Measurements from ENCODE around the gene NEURL1. TPM values are rescaled to one million over a fixed set of nuclear protein-coding genes. Genes with fewer than 3 reads are reported as not detected.
"Not testable (repeated sequence)": the region's sequence is repeated elsewhere in the genome, so short reads cannot be mapped to it uniquely, and the experiment has no call there.

NEURL1 gene
- total RNA-seq, 2 donors from 2014 or later, result 2.5 to 3.5 TPM

DNA sequence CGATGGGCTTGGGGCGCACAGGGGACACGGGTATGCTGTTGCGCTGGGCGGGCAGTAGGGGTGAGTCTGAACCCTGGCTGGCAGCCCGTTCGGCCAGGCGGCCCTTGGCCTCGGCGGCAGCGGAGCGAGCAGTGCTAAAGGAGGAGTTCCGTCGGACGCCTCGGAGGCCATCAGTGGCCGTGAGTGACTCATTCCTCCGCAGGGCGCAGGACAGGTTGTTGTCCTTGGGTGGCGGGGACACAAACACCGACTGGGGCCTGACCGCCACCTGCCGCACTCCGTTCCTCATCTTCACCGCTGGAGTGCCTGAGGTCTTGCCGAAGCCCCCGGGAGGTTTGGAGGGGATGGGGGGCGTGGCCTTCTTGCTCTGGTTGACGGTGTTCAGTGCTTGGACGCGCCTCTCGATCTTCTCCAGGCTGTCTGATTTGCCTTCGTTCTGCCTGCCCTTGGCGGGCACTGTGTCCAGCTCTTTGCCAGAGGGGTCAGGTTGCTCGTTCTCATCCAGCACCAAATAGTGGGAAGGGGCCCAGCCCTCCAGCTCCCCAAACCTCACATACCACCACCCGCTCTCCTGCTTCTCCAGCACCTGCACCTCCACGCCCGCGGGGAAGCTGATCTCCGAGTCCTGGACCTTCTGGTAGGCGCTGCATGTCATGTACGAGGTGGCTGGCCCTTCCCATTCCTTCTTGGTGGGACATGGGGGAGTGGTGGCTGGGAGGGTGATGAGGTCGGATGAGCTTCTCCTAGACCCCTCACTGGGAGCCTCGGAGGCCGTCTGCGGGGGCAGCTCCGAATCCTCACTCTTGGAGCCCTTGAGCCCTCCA lies 108.7 kb downstream of the NEURL1 start:
- Mint-ChIP-seq H3K27me3 (ENCODE audit: low read depth) (no peaks in the 10 kb centered on the region), H3K4me3 (no peak overlapping the region), H3K9me3 (no peaks in the 10 kb centered on the region), H3K4me1 (ENCODE audit: low read depth) (no peaks in the 10 kb centered on the region), H3K36me3 (ENCODE audit: insufficient read depth in 2 of 2) (peaks cover 0 to 5% of the 10 kb centered on the region in 2 donors), H3K27ac (no peak overlapping the region)
- ATAC-seq (replicated peaks in 1 of 2) (no peak), DNase-seq (no peak)

DNA sequence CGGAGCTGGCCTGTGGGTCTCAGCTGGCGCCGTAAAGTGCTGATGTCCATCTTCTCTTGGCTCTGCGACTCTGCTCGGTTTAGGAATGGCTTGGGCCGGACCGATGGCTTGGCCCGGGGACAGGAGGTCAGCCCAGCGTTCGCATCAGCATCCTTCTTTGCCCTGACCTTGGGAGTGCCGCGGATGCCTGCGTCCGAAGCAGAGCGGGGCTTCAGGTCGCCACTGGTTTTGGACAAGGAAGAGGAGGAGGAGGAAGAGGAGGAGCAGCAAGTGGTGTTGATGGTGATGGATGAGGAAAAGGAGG lies 109.3 kb downstream of the NEURL1 start:
- no peak for DNase-seq
- Mint-ChIP-seq H3K27ac (no peak overlapping the region), H3K27me3 (ENCODE audit: low read depth) (no peaks in the 10 kb centered on the region), H3K36me3 (ENCODE audit: insufficient read depth in 2 of 2) (peaks cover 0 to 5% of the 10 kb centered on the region in 2 donors), H3K4me1 (ENCODE audit: low read depth) (no peaks in the 10 kb centered on the region), H3K4me3 (no peak overlapping the region), H3K9me3 (no peaks in the 10 kb centered on the region)
- no peak for ATAC-seq (replicated peaks in 1 of 2)

DNA sequence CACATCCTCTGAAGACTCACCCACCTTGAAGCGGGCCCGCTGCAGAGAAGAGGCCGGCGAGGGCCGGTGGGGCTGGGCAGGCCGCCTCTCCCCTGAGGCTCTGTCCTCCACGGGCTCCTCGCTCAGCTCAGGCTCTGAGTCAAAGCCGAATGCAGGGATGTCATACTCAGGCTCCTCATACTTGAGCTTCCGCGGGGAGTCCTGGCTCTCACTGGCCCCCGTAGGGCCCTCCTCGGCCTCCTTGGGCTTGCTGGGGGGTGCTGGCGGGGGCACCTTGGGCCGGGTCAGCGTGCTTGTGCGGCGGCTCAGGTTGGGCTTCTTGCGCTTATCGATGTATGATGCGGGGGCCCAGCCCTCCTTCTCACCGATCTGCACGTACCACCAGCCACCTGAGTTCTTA lies 109.9 kb downstream of the NEURL1 start:
- ATAC-seq (replicated peaks in 1 of 2) (no peak), DNase-seq (no peak)
- Mint-ChIP-seq H3K4me1 (ENCODE audit: low read depth) (no peaks in the 10 kb centered on the region), H3K27me3 (ENCODE audit: low read depth) (no peaks in the 10 kb centered on the region), H3K9me3 (no peaks in the 10 kb centered on the region), H3K27ac (no peak overlapping the region), H3K4me3 (no peak overlapping the region), H3K36me3 (ENCODE audit: insufficient read depth in 2 of 2) (peaks cover 0 to 5% of the 10 kb centered on the region in 2 donors)

DNA sequence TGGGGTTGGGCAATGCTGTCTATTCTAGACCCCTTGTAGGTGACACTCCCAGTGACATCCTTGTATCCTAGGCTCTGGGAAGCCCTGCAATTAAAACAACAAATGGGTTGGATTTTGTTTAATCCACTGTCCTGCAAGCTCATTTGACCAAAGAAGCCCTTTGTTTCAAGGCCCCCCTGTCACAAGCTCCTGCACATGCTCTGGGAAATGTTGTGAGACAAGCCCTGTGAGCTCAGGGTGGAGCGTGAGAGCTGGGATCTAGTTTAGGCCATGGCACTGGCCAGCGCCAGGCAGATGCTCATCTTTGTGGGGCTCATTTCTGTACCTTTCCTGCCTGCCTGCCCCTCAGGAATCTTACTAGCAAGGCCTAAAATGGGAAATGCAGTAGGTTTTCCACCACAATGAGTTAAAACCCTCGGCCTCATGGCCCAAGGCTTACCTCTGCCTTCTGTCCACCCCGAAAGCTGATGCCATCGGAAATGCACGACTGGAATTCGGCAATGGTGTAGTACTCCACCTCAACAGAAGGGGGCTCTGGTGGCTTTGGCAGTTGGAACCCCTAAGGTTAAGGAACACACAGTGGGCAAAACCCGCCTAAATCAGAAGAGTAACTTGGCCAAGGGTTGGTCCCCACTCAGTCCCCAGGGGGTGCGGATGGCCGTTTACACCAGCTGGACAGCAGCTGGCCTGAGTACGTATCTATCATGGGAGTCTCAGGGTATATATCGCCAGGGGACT lies 112.0 kb downstream of the NEURL1 start:
- ATAC-seq (replicated peaks in 1 of 2) (no peak), DNase-seq (peak; percentile 37 to 49)
- H3K27me3 Mint-ChIP-seq (ENCODE audit: low read depth), result no peaks in the 10 kb centered on the region
- H3K36me3 Mint-ChIP-seq (ENCODE audit: insufficient read depth in 2 of 2), result peaks cover 0 to 5% of the 10 kb centered on the region in 2 donors
- no peaks in the 10 kb centered on the region for H3K4me1 Mint-ChIP-seq (ENCODE audit: low read depth)
- H3K9me3 Mint-ChIP-seq, result no peaks in the 10 kb centered on the region
- no peak overlapping the region for H3K4me3 Mint-ChIP-seq
- no peak overlapping the region for H3K27ac Mint-ChIP-seq

DNA sequence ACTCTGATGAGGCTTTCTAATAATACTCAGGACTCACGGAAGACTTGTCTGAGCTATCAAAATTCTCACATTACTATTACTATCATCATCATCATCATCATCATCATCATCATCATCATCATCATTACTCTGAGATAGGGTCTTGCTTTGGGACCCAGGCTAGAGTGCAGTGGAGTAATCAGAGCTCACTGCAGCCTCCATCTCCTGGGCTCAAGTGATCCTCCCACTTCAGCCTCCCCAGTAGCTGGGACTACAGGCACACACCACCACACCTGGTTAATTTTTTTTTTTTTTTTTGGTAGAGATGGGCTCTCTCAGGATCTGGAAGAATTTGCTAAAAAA lies 112.6 kb downstream of the NEURL1 start:
- ATAC-seq (replicated peaks in 1 of 2); H3K36me3 Mint-ChIP-seq (ENCODE audit: insufficient read depth in 2 of 2); H3K27me3 Mint-ChIP-seq (ENCODE audit: low read depth); H3K9me3 Mint-ChIP-seq; H3K4me1 Mint-ChIP-seq (ENCODE audit: low read depth); DNase-seq; H3K4me3 Mint-ChIP-seq; H3K27ac Mint-ChIP-seq: not testable (repeated sequence)

DNA sequence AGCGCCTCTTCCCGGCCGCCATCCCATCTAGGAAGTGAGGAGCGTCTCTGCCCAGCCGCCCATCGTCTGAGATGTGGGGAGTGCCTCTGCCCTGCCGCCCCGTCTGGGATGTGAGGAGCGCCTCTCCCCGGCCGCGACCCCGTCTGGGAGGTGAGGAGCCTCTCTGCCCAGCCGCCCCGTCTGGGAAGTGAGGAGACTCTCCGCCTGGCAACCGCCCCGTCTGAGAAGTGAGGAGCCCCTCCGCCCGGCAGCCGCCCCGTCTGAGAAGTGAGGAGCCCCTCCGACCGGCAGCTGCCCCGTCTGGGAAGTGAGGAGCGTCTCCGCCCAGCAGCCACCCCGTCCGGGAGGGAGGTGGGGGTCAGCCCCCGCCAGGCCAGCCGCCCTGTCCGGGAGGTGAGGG lies 113.5 kb downstream of the NEURL1 start:
- not testable (repeated sequence) for DNase-seq; ATAC-seq (replicated peaks in 1 of 2); H3K4me1 Mint-ChIP-seq (ENCODE audit: low read depth); H3K27me3 Mint-ChIP-seq (ENCODE audit: low read depth); H3K9me3 Mint-ChIP-seq; H3K36me3 Mint-ChIP-seq (ENCODE audit: insufficient read depth in 2 of 2); H3K27ac Mint-ChIP-seq; H3K4me3 Mint-ChIP-seq

DNA sequence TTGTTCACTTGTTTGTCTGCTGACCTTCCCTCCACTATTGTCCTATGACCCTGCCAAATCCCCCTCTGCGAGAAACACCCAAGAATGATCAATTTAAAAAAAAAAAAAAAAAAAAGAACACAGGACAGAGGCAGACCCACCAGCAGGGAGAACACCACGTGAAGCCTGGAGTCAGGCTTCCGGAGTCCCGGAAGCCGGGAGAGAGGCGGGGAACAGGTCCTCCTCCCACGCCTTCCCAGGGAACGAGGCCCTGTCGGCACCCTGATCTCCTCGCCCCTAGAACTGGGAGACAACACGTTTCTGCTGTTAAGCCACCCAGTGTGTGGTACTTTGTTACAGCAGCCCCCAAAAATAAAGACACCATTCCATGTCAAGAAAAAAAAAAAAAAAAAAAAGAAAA lies 114.6 kb downstream of the NEURL1 start:
- DNase-seq; H3K4me3 Mint-ChIP-seq; H3K9me3 Mint-ChIP-seq; H3K36me3 Mint-ChIP-seq (ENCODE audit: insufficient read depth in 2 of 2); H3K4me1 Mint-ChIP-seq (ENCODE audit: low read depth); H3K27ac Mint-ChIP-seq; H3K27me3 Mint-ChIP-seq (ENCODE audit: low read depth); ATAC-seq (replicated peaks in 1 of 2): not testable (repeated sequence)

DNA sequence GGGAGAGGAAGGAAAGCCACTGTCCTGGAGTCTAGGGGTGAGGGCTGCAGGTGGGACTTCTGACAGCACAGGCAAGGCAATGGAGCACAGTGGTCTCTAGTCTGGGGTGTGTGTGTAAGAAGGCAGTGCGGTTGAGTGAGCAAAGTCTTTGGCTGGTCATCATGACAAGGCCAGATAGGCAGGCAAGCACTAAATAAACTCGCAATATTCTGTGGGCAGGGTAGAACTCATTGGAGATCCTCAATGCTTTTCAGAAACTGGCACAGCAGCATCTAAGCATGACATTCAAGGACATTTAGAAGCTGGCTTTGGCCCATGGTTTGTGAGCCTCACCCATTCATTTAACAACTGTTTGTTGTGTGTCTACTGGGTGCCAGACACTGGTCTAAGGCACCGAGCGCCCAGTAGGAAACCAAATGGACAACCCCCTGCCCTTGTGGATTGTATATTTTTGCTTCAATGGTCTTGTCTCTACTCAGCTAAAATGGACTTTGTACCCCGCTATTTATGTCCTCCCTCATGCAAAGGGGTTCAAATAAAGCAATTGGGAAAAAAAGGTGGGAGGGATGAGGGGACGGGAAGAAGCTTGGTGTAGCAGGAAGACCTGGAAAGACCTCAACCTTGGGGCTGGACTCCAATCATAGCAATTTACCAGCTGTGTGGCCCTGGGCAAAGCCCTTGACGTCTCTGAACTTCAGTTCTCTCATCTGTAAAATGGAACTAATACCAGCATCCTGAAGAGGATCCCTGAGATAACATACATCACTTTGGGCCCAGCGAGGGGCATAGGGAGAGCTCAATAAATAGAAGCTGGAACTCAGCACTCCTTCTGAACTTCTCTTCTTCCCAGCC lies 116.0 kb downstream of the NEURL1 start:
- ATAC-seq (replicated peaks in 1 of 2) (no peak), DNase-seq (no peak)
- H3K4me3 Mint-ChIP-seq, result no peak overlapping the region
- peaks cover 0 to 5% of the 10 kb centered on the region in 2 donors for H3K36me3 Mint-ChIP-seq (ENCODE audit: insufficient read depth in 2 of 2)
- H3K4me1 Mint-ChIP-seq (ENCODE audit: low read depth), result no peaks in the 10 kb centered on the region
- no peak overlapping the region for H3K27ac Mint-ChIP-seq
- H3K27me3 Mint-ChIP-seq (ENCODE audit: low read depth), result no peaks in the 10 kb centered on the region
- H3K9me3 Mint-ChIP-seq, result no peaks in the 10 kb centered on the region

DNA sequence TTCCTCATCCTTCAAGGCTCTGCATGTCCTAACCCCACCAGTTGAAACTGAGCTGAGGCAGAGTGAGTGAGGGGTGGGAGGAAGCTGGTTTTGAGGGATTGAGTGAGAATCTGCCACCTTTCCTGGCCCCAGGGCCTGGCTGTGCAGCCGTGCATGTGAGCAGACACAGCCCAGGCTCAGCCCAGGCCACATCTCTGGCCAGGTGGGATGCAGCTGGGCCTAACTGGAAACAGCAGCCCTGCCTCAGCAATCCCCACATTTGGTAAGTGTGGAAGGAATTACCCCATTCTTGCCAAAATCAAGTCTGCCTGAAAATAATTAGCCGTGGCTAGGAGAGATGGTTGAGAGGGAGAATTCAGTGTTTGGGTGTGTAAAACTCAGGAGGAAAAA lies 116.6 kb downstream of the NEURL1 start:
- ATAC-seq (replicated peaks in 1 of 2), result no peak

DNA sequence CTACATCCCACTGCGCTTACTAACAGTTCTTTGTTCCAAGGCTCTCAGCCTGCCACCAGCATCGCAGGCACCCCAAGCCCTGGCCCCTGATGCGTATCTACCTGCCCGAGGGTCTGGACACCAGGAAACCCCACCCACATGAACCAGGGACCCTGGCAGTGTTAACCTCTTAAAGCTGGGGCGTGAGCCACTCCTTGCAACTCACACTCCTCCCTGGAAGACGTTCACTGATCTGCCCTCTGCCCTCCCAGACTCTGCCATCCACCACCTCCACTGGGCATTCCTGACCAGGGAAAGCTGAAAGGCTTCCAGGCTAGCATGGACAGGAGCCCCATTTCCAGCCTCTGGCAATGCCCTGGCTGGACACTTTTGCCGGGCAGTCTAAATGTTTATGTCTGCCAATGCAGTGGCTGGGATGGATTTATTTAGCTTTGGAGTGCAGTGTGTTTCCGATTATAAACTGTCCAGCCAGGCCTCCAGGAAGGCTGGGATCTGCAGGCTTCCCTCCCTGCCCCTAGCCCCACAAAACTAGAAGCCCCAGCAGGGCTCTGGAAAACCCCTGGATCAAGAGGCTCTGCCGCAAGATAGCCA lies 117.5 kb downstream of the NEURL1 start:
- DNase-seq (no peak), ATAC-seq (replicated peaks in 1 of 2) (no peak)
- H3K4me3 Mint-ChIP-seq, result no peak overlapping the region
- H3K9me3 Mint-ChIP-seq, result no peaks in the 10 kb centered on the region
- no peaks in the 10 kb centered on the region for H3K4me1 Mint-ChIP-seq (ENCODE audit: low read depth)
- no peak overlapping the region for H3K27ac Mint-ChIP-seq
- H3K27me3 Mint-ChIP-seq (ENCODE audit: low read depth), result no peaks in the 10 kb centered on the region
- peaks cover 0 to 2% of the 10 kb centered on the region in 2 donors for H3K36me3 Mint-ChIP-seq (ENCODE audit: insufficient read depth in 2 of 2)

More for the DNA sequence above, 116.6 kb downstream of the NEURL1 start:
- no peaks in the 10 kb centered on the region for H3K4me1 Mint-ChIP-seq (ENCODE audit: low read depth)
- no peaks in the 10 kb centered on the region for H3K9me3 Mint-ChIP-seq
- no peak for DNase-seq
- peaks cover 0 to 5% of the 10 kb centered on the region in 2 donors for H3K36me3 Mint-ChIP-seq (ENCODE audit: insufficient read depth in 2 of 2)
- H3K27me3 Mint-ChIP-seq (ENCODE audit: low read depth), result no peaks in the 10 kb centered on the region
- no peak overlapping the region for H3K27ac Mint-ChIP-seq
- H3K4me3 Mint-ChIP-seq, result no peak overlapping the region

DNA sequence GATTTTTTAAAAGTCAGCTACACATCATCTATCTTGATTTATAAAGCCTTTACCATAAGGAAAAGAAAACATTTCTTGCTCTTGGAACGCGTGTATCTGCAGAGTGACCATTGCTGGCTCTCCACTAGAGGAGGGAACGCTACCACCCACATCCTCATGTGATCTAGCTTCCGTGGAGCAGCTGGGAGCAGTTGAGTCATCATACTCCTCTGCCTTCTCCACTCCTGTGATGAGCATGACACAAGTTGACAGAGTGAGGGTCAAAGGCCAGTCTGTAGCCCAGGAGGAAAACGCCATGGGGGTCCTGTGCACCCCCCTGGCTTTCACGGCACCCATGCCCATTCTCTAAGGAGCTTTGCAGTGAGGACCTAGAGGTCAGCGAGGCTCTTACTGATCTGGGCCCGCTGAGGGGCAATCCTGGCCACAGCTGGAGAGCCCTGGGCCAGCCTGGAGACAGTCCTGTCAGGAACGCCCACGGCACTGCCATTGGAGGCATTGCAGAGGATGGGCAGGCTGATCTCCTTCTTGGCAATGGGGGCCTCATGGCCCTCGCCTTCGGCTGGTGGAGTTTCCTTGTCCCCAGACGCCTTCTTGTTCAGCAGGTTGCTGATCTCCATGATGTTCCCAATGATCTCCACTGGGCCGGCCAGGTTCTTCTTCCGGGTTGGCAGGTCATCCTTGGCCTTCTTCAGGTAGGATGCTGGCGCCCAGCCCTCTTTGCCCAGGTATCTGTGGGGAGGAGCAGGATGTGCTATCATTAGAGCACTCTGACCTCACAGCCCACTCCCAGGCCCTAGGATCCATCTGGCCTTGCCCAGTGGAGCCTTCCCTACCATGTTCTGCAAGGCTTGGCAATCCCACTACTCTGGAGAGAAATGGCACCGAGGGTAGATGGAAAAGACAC lies 119.2 kb downstream of the NEURL1 start:
- no peaks in the 10 kb centered on the region for H3K27me3 Mint-ChIP-seq (ENCODE audit: low read depth)
- no peak overlapping the region for H3K4me3 Mint-ChIP-seq
- H3K36me3 Mint-ChIP-seq (ENCODE audit: insufficient read depth in 2 of 2), result no peaks in the 10 kb centered on the region
- no peaks in the 10 kb centered on the region for H3K4me1 Mint-ChIP-seq (ENCODE audit: low read depth)
- DNase-seq, result no peak
- H3K9me3 Mint-ChIP-seq, result no peaks in the 10 kb centered on the region
- H3K27ac Mint-ChIP-seq, result no peak overlapping the region
- ATAC-seq (replicated peaks in 1 of 2), result no peak

DNA sequence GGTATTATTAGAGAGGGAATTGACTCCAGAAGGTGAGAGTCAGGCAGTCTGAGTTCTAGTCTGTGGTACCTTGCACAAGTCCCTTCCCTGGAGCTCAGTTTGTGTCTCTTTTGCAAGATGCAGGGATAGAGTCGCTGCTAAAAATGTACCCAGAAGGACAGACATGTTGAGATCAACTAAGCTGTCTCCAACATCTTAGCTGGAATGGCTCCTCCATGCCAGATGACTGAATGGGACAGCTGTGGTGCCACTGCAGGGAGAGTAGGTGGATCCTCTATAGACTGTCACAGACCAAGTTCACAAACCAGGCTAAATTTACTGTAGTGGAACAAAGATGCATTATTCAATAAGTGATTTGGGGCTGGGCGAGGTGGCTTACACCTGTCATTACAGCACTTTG lies 120.1 kb downstream of the NEURL1 start:
- Mint-ChIP-seq H3K27ac (no peak overlapping the region), H3K9me3 (no peaks in the 10 kb centered on the region), H3K36me3 (ENCODE audit: insufficient read depth in 2 of 2) (no peaks in the 10 kb centered on the region), H3K27me3 (ENCODE audit: low read depth) (no peaks in the 10 kb centered on the region), H3K4me1 (ENCODE audit: low read depth) (no peaks in the 10 kb centered on the region), H3K4me3 (no peak overlapping the region)
- ATAC-seq (replicated peaks in 1 of 2) (no peak), DNase-seq (no peak)

Measured in activated T-cell treated with anti-CD3 and anti-CD28 coated beads, Interleukin-2, amount 50 U/mL, for 72 hours (primary cell).